ENCODE data around the gene CDK14.

Gene CDK14

DNA sequence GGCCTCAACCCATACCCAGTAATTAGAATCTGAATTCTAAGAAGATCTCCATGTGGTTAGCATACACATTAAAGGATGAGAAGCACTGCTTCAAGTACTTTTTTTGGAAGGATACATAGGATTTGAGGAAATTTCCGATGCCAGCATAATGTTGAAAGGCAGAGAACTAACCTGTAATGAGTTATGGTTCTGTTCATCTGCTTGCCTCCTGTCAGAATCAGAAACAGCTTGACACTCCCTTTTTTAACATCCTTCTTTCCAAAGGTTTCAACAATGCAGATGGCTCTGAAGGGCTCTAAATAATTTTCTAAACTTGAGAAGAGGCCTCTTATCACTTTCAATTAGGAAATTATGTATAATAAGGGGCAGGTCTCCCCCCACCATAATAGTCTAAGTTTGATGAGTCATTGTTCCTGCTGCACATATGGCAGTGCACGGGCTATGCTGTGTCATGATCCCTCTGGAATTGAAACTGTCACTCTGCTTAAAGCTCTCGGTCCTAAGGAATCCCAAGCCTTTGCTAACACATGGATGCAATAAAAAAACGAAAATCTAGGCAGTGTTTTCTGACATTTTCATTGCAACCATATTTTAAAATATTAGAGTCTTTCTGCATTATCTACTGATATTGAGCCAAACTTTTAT is 376.9 kb downstream of the CDK14 start:
- H3K4me3 ChIP-seq (ENCODE audit: low read depth, low read length) = no peak overlapping the region
- no peak for DNase-seq

GRCh38 chr7:90977056-90977455 is 380.9 kb downstream of the CDK14 start:
- no peaks in the 10 kb centered on the region for H3K27me3 ChIP-seq (ENCODE audit: insufficient read depth, low read depth, severe bottlenecking)
- no peak overlapping the region for H3K4me3 ChIP-seq (ENCODE audit: low read depth, low read length)
- no peak overlapping the region for H3K27ac ChIP-seq
- peaks cover 5% of the 10 kb centered on the region for H3K9me3 ChIP-seq (ENCODE audit: severe bottlenecking)
- TF ChIP-seq, protein P1, sequence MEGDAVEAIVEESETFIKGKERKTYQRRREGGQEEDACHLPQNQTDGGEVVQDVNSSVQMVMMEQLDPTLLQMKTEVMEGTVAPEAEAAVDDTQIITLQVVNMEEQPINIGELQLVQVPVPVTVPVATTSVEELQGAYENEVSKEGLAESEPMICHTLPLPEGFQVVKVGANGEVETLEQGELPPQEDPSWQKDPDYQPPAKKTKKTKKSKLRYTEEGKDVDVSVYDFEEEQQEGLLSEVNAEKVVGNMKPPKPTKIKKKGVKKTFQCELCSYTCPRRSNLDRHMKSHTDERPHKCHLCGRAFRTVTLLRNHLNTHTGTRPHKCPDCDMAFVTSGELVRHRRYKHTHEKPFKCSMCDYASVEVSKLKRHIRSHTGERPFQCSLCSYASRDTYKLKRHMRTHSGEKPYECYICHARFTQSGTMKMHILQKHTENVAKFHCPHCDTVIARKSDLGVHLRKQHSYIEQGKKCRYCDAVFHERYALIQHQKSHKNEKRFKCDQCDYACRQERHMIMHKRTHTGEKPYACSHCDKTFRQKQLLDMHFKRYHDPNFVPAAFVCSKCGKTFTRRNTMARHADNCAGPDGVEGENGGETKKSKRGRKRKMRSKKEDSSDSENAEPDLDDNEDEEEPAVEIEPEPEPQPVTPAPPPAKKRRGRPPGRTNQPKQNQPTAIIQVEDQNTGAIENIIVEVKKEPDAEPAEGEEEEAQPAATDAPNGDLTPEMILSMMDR (IDR thresholded peaks at IDR 0.05; ENCODE audit: low read depth, low read length) = no peak
- H3K36me3 ChIP-seq = no peaks in the 10 kb centered on the region
- DNase-seq = no peak

More for the DNA sequence above, 376.9 kb downstream of the CDK14 start:
- TF ChIP-seq, protein P1 (IDR thresholded peaks at IDR 0.05; ENCODE audit: low read depth, low read length) = no peak
- no peaks in the 10 kb centered on the region for H3K36me3 ChIP-seq
- H3K9me3 ChIP-seq (ENCODE audit: severe bottlenecking) = peaks cover 2% of the 10 kb centered on the region
- no peak overlapping the region for H3K27ac ChIP-seq
- no peaks in the 10 kb centered on the region for H3K27me3 ChIP-seq (ENCODE audit: insufficient read depth, low read depth, severe bottlenecking)

DNA sequence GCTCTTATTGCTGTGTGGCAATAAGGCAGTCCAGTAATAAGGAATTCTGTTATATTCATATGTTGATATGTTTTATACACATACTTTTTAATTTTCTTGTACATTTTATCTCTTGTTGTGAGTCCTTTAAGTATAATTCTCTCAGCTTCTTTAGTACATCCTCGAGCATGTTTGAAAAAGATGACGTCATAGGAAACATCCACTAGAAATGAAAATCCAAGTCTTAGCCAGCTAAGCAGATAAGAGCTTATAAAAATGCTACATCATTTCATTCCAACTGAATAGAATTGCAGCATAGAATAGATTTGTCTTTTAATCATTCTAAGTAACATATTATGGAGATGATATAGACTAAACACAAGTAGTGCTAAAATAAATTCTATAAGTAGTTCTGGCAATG is 384.4 kb downstream of the CDK14 start:
- Histone ChIP-seq H3K9me3 (ENCODE audit: severe bottlenecking) (peaks cover 14% of the 10 kb centered on the region), H3K4me3 (ENCODE audit: low read depth, low read length) (no peak overlapping the region), H3K27ac (no peak overlapping the region), H3K27me3 (ENCODE audit: insufficient read depth, low read depth, severe bottlenecking) (no peaks in the 10 kb centered on the region), H3K36me3 (no peaks in the 10 kb centered on the region)
- TF ChIP-seq, protein P1 (IDR thresholded peaks at IDR 0.05; ENCODE audit: low read depth, low read length) = no peak
- no peak for DNase-seq

GRCh38 chr7:90982228-90982627 is 386.1 kb downstream of the CDK14 start:
- Histone ChIP-seq H3K36me3 (no peaks in the 10 kb centered on the region), H3K9me3 (ENCODE audit: severe bottlenecking) (peaks cover 14% of the 10 kb centered on the region), H3K4me3 (ENCODE audit: low read depth, low read length) (no peak overlapping the region), H3K27me3 (ENCODE audit: insufficient read depth, low read depth, severe bottlenecking) (no peaks in the 10 kb centered on the region), H3K27ac (no peak overlapping the region)
- no peak for DNase-seq
- TF ChIP-seq, protein P1 (IDR thresholded peaks at IDR 0.05; ENCODE audit: low read depth, low read length) = no peak

GRCh38 chr7:90984692-90985091 is 388.6 kb downstream of the CDK14 start:
- H3K36me3 ChIP-seq = no peaks in the 10 kb centered on the region
- TF ChIP-seq, protein P1 (IDR thresholded peaks at IDR 0.05; ENCODE audit: low read depth, low read length) = no peak
- no peaks in the 10 kb centered on the region for H3K27me3 ChIP-seq (ENCODE audit: insufficient read depth, low read depth, severe bottlenecking)
- H3K9me3 ChIP-seq (ENCODE audit: severe bottlenecking) = peaks cover 14% of the 10 kb centered on the region
- H3K4me3 ChIP-seq (ENCODE audit: low read depth, low read length) = no peak overlapping the region
- no peak for DNase-seq
- no peak overlapping the region for H3K27ac ChIP-seq

DNA sequence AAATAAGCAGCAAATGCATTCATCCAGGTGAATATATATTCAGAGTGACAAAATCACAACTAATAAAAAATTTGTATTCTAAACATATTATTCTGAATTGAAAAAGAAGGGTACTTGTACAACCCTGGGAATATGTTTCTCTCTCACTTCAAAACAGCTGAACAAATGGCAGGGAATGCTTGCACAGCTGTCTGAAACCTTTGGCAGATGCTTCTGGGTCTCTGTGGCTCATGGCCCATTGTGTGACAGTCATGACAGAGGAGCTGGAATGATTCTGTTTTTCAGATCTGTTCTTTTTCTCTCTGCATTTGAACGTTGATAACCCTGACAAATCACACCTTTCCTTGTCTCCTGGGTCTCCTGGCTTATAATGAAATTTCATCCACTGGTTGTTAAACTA is 392.4 kb downstream of the CDK14 start:
- TF ChIP-seq, protein P1 (IDR thresholded peaks at IDR 0.05; ENCODE audit: low read depth, low read length) = no peak

More for the DNA sequence above, 392.4 kb downstream of the CDK14 start:
- DNase-seq = no peak
- H3K36me3 ChIP-seq = no peaks in the 10 kb centered on the region
- no peaks in the 10 kb centered on the region for H3K9me3 ChIP-seq (ENCODE audit: severe bottlenecking)
- no peaks in the 10 kb centered on the region for H3K27me3 ChIP-seq (ENCODE audit: insufficient read depth, low read depth, severe bottlenecking)
- no peak overlapping the region for H3K4me3 ChIP-seq (ENCODE audit: low read depth, low read length)
- H3K27ac ChIP-seq = no peak overlapping the region
